Peyer's patch (tissue), 4 donors: Measurements from ENCODE around the gene SUGCT. TPM values are rescaled to one million over a fixed set of nuclear protein-coding genes. Genes with fewer than 3 reads are reported as not detected.
"Not testable (repeated sequence)": the region's sequence is repeated elsewhere in the genome, so short reads cannot be mapped to it uniquely, and the experiment has no call there.

Source experiments
- DNase-seq, 3 donors: peaks; one replicate each; pipeline ENCODE4 v3.0.0-alpha.2; 2017 to 2019
- H3K27ac ChIP-seq, 4 donors: fragments of 200-600 bp; sonication (generic); one replicate each; pipeline ENCODE4 v1.5.1; 2016 to 2019
- H3K27me3 ChIP-seq, 2 donors: fragments of 200-600 bp; sonication (generic); one replicate each; pipeline ENCODE4 v1.5.1; 2019
- H3K36me3 ChIP-seq, 3 donors: fragments of 200-600 bp; sonication (generic); one replicate each; pipeline ENCODE4 v1.5.1; 2016 to 2019
- H3K4me1 ChIP-seq, 4 donors: fragments of 200-600 bp; sonication (generic); one replicate each; pipeline ENCODE4 v1.5.1; 2016 to 2019
- H3K4me3 ChIP-seq, 4 donors: fragments of 200-600 bp; sonication (generic); 1 replicate in 3 of 4; 2 replicates in 1 of 4; pipeline ENCODE4 v1.5.1; 2016 to 2019; ENCODE audit warnings: mild to moderate bottlenecking in 1 of 4
- H3K9me3 ChIP-seq, 4 donors: fragments of 200-600 bp; sonication (generic); one replicate each; pipeline ENCODE4 v1.5.1; 2016 to 2019; ENCODE audit warnings: mild to moderate bottlenecking in 1 of 4
- CTCF ChIP-seq, 6 experiments: fragments of 450-650 bp in 4 of 6; fragments of 200-600 bp in 2 of 6; sonication (generic) in 1 of 6; IDR thresholded peaks; one replicate each; pipeline ENCODE4 v1.5.1; 2017 to 2019; ENCODE audit warnings: antibody characterized with exemption in 6 of 6, mild to moderate bottlenecking in 3 of 6, moderate library complexity in 1 of 6
- POLR2A ChIP-seq, 2 donors: fragments of 450-650 bp; IDR thresholded peaks; one replicate each; pipeline ENCODE4 v1.5.1; 2017; ENCODE audit warnings: antibody characterized with exemption in 2 of 2, mild to moderate bottlenecking in 2 of 2, moderate library complexity in 2 of 2
- total RNA-seq, 4 donors: library from RNA; depleted of rRNA; stranded (reverse); fragments of >200 nt; gene quantifications; one replicate each; pipeline ENCODE4 v1.1.0, GENCODE V29; 2016

SUGCT gene
- total RNA-seq, 4 donors from 2014 or later: 6.4 to 8.9 (median 8.3) TPM; not detected in 1

DNA sequence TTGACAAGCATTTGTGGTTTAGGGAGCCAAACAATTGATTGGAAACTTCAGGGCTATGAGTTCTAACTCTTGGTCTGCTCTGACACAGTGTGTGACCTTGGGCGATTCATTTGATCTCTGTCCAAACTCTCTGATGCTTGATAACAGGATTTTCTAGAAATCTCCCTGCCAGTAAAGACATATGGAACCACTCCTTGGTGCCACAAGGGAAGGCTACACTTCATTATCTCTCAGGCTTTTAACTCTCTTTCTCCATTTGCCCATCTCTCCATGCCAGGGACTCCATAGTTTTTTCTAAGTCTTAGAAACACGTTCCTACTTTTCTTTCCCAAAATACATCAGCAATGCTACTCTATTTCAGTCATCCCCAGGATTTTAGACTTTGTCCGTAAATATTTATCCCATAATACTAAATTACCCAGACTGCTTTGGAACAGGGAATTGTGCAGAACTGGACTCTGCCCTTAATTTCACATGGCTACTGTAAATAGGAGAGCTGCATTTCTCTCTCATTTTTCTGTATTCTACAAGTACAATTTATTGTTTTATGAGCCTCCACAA lies 488.2 kb downstream of the SUGCT start:
- TF ChIP-seq POLR2A (IDR thresholded peaks at IDR 0.05) (no peak), CTCF (IDR thresholded peaks at IDR 0.05) (no peak)
- Histone ChIP-seq H3K36me3 (no peaks in the 10 kb centered on the region), H3K4me1 (peaks cover 0 to 7% (median 0%) of the 10 kb centered on the region in 4 donors), H3K9me3 (no peaks in the 10 kb centered on the region), H3K4me3 (no peak overlapping the region), H3K27ac (no peak overlapping the region), H3K27me3 (no peaks in the 10 kb centered on the region)
- no peak for DNase-seq

GRCh38 chr7:40623863-40624262 lies 489.1 kb downstream of the SUGCT start:
- Histone ChIP-seq H3K4me1 (peaks cover 0 to 7% (median 0%) of the 10 kb centered on the region in 4 donors), H3K36me3 (no peaks in the 10 kb centered on the region), H3K27me3 (no peaks in the 10 kb centered on the region), H3K4me3 (no peak overlapping the region), H3K9me3 (no peaks in the 10 kb centered on the region), H3K27ac (no peak overlapping the region)
- no peak for TF ChIP-seq CTCF (IDR thresholded peaks at IDR 0.05)
- no peak for TF ChIP-seq POLR2A (IDR thresholded peaks at IDR 0.05)
- DNase-seq: no peak

GRCh38 chr7:40627361-40627760 lies 492.6 kb downstream of the SUGCT start:
- H3K4me1 ChIP-seq, H3K27me3 ChIP-seq, H3K27ac ChIP-seq, H3K4me3 ChIP-seq, DNase-seq, H3K9me3 ChIP-seq, H3K36me3 ChIP-seq: not testable (repeated sequence)

- H3K9me3 ChIP-seq: no peaks in the 10 kb centered on the region
- H3K27ac ChIP-seq: no peak overlapping the region
- H3K4me1 ChIP-seq: no peaks in the 10 kb centered on the region
- TF ChIP-seq POLR2A (IDR thresholded peaks at IDR 0.05): no peak
- no peak for TF ChIP-seq CTCF (IDR thresholded peaks at IDR 0.05)
- DNase-seq: no peak
- no peaks in the 10 kb centered on the region for H3K27me3 ChIP-seq
- H3K4me3 ChIP-seq: no peak overlapping the region
- H3K36me3 ChIP-seq: no peaks in the 10 kb centered on the region
These were observed 495.1 kb downstream of the SUGCT start for GRCh38 chr7:40629891-40630290.

DNA sequence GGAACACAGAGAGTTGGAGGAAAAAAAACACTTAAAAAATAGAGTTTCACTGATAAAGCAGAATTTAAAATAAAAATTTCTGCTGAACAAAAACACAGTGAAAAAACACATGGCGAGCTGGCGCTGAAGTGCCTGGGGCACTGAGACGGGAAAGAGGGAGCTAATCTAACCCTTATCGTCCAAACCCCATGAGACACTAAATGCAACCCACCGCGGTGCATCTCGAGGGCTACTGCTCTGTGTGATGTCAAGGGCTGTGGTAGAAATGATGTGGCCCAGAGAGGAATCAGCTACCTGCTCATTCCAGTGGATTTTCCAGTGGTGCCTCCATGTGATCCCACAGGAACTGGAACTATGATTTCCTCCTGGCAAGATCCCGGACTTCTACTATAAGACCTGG lies 499.3 kb downstream of the SUGCT start:
- no peak overlapping the region for H3K27ac ChIP-seq
- H3K27me3 ChIP-seq: no peaks in the 10 kb centered on the region
- DNase-seq: no peak
- no peaks in the 10 kb centered on the region for H3K4me1 ChIP-seq
- H3K4me3 ChIP-seq: no peak overlapping the region
- no peaks in the 10 kb centered on the region for H3K9me3 ChIP-seq
- TF ChIP-seq CTCF (IDR thresholded peaks at IDR 0.05): no peak
- no peaks in the 10 kb centered on the region for H3K36me3 ChIP-seq

DNA sequence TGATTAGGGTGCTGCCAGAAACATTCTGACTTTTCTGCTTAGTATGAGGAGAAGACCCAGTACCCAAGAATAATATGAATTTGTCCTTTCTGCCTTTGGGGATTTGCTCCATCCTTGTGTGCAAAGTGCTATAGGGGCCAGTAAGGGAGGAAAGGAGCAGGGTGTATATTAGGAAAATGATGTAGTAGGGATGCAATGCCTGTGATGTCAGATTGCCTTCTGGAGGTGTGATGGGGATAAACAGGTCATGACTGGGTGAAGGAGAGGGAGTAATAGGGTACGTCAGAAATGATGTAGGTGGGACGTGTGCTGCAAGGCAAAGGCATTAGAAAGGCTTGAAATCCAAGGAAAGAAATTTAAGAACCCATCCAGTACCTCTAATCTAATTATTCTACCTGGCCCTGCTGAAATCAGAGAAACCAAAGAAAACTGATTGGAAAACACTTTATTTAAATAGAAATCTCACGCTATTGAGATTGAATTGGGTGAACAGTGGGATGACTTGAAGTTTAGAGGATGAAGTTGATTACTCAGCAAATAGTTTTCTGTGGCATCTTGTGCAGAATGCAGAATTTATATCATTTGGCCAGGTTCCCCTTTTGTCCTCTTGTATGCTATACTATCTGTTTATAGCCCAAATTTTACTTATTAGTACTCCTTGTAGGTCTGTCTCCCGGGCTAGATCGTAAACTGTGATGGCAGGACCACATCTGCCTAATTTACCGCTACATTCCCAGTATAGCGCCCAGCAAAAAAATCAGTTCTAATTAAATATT lies 503.9 kb downstream of the SUGCT start:
- H3K36me3 ChIP-seq: no peaks in the 10 kb centered on the region
- no peaks in the 10 kb centered on the region for H3K27me3 ChIP-seq
- no peak for TF ChIP-seq POLR2A (IDR thresholded peaks at IDR 0.05)
- TF ChIP-seq CTCF (IDR thresholded peaks at IDR 0.05): no peak
- no peaks in the 10 kb centered on the region for H3K4me1 ChIP-seq
- H3K27ac ChIP-seq: no peak overlapping the region
- no peaks in the 10 kb centered on the region for H3K9me3 ChIP-seq
- DNase-seq: no peak
- no peak overlapping the region for H3K4me3 ChIP-seq
